ENCODE results near the gene TRIP12. TPM values are rescaled to one million over a fixed set of nuclear protein-coding genes. Genes with fewer than 3 reads are reported as not detected.

The TRIP12 gene
- total and polyA plus RNA-seq, 12 donors: 15.6 to 247 (median 198) TPM

DNA sequence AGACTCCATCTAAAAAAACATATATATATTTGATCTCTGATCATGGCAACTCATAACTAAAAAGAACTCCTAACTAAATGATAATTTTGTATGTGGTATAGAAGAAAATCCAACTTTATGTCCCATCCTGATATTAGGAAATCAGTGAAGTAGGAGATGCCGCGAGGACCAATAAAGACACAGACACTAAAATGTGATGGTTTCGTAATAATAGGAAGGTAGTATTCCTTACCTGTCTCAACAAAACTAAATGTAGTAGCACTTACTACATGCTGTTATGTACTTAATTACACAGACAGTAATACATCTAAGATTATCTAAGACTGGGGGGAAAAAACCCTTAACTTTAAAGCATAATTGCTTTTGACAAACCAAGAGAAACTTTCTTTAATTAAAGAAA, 63.5 kb downstream of the TRIP12 start:
- intact Hi-C loops (cut with DNase I): no loop called here
- Histone ChIP-seq H3K9me3 (no peaks in the 10 kb centered on the region), H3K27ac (no peak overlapping the region), H3K27me3 (no peaks in the 10 kb centered on the region), H3K4me1 (peaks cover 0 to 22% (median 10%) of the 10 kb centered on the region in 9 donors), H3K36me3 (peaks cover 0 to 58% (median 12%) of the 10 kb centered on the region in 9 donors), H3K4me3 (no peak overlapping the region)
- no peak for TF ChIP-seq CTCF (IDR thresholded peaks at IDR 0.05)
- ATAC-seq (no peak), DNase-seq (no peak)
- WGBS, 2 donors: 95 to 98% methylated on average over 3 of the region's 3 CpGs

DNA sequence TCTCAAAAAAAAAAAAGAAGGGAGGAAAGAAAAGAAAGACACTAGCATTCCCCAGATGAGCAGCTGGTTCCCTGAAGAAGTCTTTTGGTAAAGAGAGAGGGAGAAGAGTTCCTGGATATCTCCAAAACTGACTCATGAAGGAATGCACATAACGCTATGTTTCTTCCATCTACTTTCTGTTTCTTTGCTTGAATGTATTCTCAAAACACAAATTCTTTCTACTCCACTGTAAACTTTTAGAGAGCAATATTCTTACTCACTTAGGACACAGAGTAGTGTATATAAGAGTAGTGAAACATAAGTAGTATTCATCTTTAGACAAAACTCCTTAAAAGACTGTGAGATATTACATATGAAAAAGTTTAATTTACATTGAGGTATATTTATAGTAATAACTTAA, 64.2 kb downstream of the TRIP12 start:
- DNase-seq: no peak
- Histone ChIP-seq H3K36me3 (peaks cover 0 to 58% (median 12%) of the 10 kb centered on the region in 9 donors), H3K4me3 (no peak overlapping the region), H3K9me3 (no peaks in the 10 kb centered on the region), H3K27me3 (no peaks in the 10 kb centered on the region), H3K4me1 (peaks cover 0 to 27% (median 17%) of the 10 kb centered on the region in 9 donors), H3K27ac (no peak overlapping the region)
- no peak for TF ChIP-seq CTCF (IDR thresholded peaks at IDR 0.05)
- ATAC-seq: no peak
- intact Hi-C loops (cut with DNase I): no loop called here
- 100% methylated on average over 1 of the region's 1 CpG for WGBS, 2 donors

GRCh38 chr2:229856413-229856812, 65.4 kb downstream of the TRIP12 start:
- Histone ChIP-seq H3K27me3 (no peaks in the 10 kb centered on the region), H3K27ac (no peak overlapping the region), H3K4me1 (peaks cover 0 to 39% (median 27%) of the 10 kb centered on the region in 9 donors), H3K9me3 (no peaks in the 10 kb centered on the region), H3K4me3 (no peak overlapping the region), H3K36me3 (peaks cover 0 to 61% (median 12%) of the 10 kb centered on the region in 9 donors)
- no peak for TF ChIP-seq CTCF (IDR thresholded peaks at IDR 0.05)
- intact Hi-C loops (cut with DNase I): no loop called here
- no peak for ATAC-seq
- no peak for DNase-seq

DNA sequence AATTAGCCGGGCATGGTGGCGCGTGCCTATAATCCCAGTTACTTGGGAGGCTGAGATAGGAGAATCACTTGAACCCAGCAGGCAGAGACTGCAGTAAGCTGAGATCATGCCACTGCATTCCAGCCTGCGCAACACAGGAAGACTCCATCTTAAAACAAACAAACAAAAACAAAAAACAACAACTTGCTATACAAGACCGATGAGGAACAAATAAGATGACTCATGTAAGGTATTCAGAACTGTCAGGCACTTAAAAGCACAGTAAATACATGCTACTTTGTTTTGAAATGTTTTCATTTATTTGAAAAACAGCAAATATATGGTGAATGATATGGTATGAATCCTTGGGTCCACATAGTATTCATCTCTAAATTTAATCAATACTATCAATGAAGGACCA, 66.7 kb downstream of the TRIP12 start:
- intact Hi-C loops (cut with DNase I): no loop called here
- Histone ChIP-seq H3K36me3 (peaks cover 0 to 72% (median 12%) of the 10 kb centered on the region in 9 donors), H3K27me3 (no peaks in the 10 kb centered on the region), H3K4me3 (no peak overlapping the region), H3K9me3 (no peaks in the 10 kb centered on the region), H3K27ac (no peak overlapping the region), H3K4me1 (peaks cover 0 to 42% (median 31%) of the 10 kb centered on the region in 9 donors)
- ATAC-seq (no peak), DNase-seq (no peak)
- whole genome bisulfite sequencing, 2 donors: 92 to 93% methylated on average over 5 of the region's 5 CpGs
- TF ChIP-seq CTCF (IDR thresholded peaks at IDR 0.05): no peak
